OCI-LY7 (cell line): ENCODE results near the gene ABR. TPM values are rescaled to one million over a fixed set of nuclear protein-coding genes. Genes with fewer than 3 reads are reported as not detected.

Experiments used
- BruUV-seq: library from RNA; stranded (reverse); fragments of 400-500 nt; replicated peaks from 2 replicates; lab custom pipeline; 2021; lab: Mats Ljungman, UMichigan
- CTCF ChIA-PET: fragments of 300-600 bp; sonication (Branson Sonifier 250); formaldehyde crosslinking; loops from one replicate; lab custom pipeline; 2022; ENCODE audit warnings: antibody characterized with exemption; ENCODE audit not compliant: unreplicated experiment; lab: Charles Lee
- POLR2A ChIA-PET: fragments of 300-600 bp; sonication (Branson Sonifier 250); formaldehyde crosslinking; loops from one replicate; lab custom pipeline; 2022; ENCODE audit warnings: antibody characterized with exemption; lab: Charles Lee
- DNase-seq: peaks from one replicate; pipeline ENCODE4 v3.0.0-alpha.2; 2015; ENCODE audit warnings: low spot score
- H2AFZ ChIP-seq: fragments of 200-600 bp; sonication (generic), shearing (Covaris generic); 2 replicates; pipeline ENCODE4 v1.6.1; 2014; ENCODE audit warnings: mild to moderate bottlenecking, antibody characterized with exemption, low read length, moderate library complexity
- H3K27ac ChIP-seq: fragments of 200-600 bp; sonication (generic); 2 replicates; pipeline ENCODE4 v1.5.1; 2014; ENCODE audit warnings: mixed run types, low read depth, mild to moderate bottlenecking, moderate library complexity, low read length, inconsistent platforms; ENCODE audit not compliant: poor library complexity, severe bottlenecking
- H3K36me3 ChIP-seq: fragments of 200-600 bp; sonication (generic); 2 replicates; pipeline ENCODE4 v1.6.1; 2014; ENCODE audit warnings: mild to moderate bottlenecking, antibody characterized with exemption, low read length, moderate library complexity, mixed read lengths; ENCODE audit not compliant: insufficient read depth
- H3K4me1 ChIP-seq: fragments of 200-600 bp; sonication (generic); 2 replicates; pipeline ENCODE4 v1.5.1; 2014; ENCODE audit warnings: mild to moderate bottlenecking, low read length; ENCODE audit not compliant: insufficient read depth, poor library complexity, severe bottlenecking
- H3K4me2 ChIP-seq: fragments of 200-600 bp; sonication (generic); 2 replicates; pipeline ENCODE4 v1.6.1; 2014; ENCODE audit warnings: mild to moderate bottlenecking, low read length
- H3K4me3 ChIP-seq: fragments of 200-600 bp; sonication (generic); 2 replicates; pipeline ENCODE4 v1.5.1; 2014; ENCODE audit warnings: mild to moderate bottlenecking, low read depth, low read length; ENCODE audit not compliant: poor library complexity, severe bottlenecking
- H3K79me2 ChIP-seq: fragments of 200-600 bp; sonication (generic); 2 replicates; pipeline ENCODE4 v1.6.1; 2016; ENCODE audit warnings: low read depth, mild to moderate bottlenecking, low read length, moderate library complexity, mixed read lengths; ENCODE audit not compliant: insufficient read depth
- H3K9me2 ChIP-seq: fragments of 200-600 bp; sonication (generic); 2 replicates; pipeline ENCODE4 v1.6.1; 2016; ENCODE audit warnings: mild to moderate bottlenecking, low read length, mixed read lengths; ENCODE audit not compliant: insufficient read depth
- H3K9me3 ChIP-seq: fragments of 200-600 bp; sonication (generic); 2 replicates; pipeline ENCODE4 v1.6.1; 2014; ENCODE audit warnings: mild to moderate bottlenecking, mixed run types, low read length, mixed read lengths
- H4K20me1 ChIP-seq: fragments of 200-600 bp; sonication (generic); 2 replicates; pipeline ENCODE4 v1.6.1; 2014; ENCODE audit warnings: mild to moderate bottlenecking, antibody characterized with exemption, low read length, moderate library complexity, mixed read lengths; ENCODE audit not compliant: insufficient read depth
- CTCF ChIP-seq: fragments of 200-600 bp; sonication (generic); conservative IDR thresholded peaks from 2 replicates; pipeline ENCODE4 v1.5.1; 2014; ENCODE audit warnings: mild to moderate bottlenecking, antibody characterized with exemption, low read length, moderate library complexity, mixed read lengths
- EZH2phosphoT487 ChIP-seq: fragments of 200-600 bp; sonication (generic); IDR thresholded peaks from 2 replicates; pipeline ENCODE4 v1.6.1; 2018; ENCODE audit warnings: low read depth, borderline replicate concordance, mild to moderate bottlenecking, mixed run types, antibody characterized with exemption, low read length, moderate library complexity, mixed read lengths
- intact Hi-C: fragments of 100-400 bp; cut with micrococcal nuclease; formaldehyde crosslinking; loops from one replicate; pipeline ENCODE4 v1.10.0; 2022; ENCODE audit not compliant: unreplicated experiment
- total RNA-seq, 2 experiments: library from RNA; depleted of rRNA in 1 of 2; stranded (reverse); fragments of >200 nt in 1 of 2; shearing (Covaris generic) in 1 of 2; gene quantifications; 2 replicates each; pipeline ENCODE4 v1.2.3, GENCODE V29; 2014 to 2022

Gene ABR
- total RNA-seq, 2 experiments from 2014 or later, result 164 to 181 TPM

- Histone ChIP-seq H3K4me2 (no peak overlapping the region), H4K20me1 (peaks cover 9% of the 10 kb centered on the region), H3K4me3 (no peak overlapping the region), H3K9me3 (no peaks in the 10 kb centered on the region), H3K79me2 (peaks cover 10% of the 10 kb centered on the region), H2AFZ (no peak overlapping the region), H3K36me3 (peaks cover 32% of the 10 kb centered on the region), H3K4me1 (peaks cover 24% of the 10 kb centered on the region), H3K9me2 (no peaks in the 10 kb centered on the region), H3K27ac (no peak overlapping the region)
- no peak for TF ChIP-seq EZH2phosphoT487
- BruUV-seq, result no TSS peak
- DNase-seq, result no peak
- CTCF ChIA-PET, result no interaction called here
- POLR2A ChIA-PET, result no interaction called here
- intact Hi-C loops, result loop anchor here (5.0 kb wide), 2 partner anchors 46 to 136 kb away; no protein-coding TSS in a partner anchor
Observed at GRCh38 chr17:1120596-1121441, 59.0 kb downstream of the ABR start.

- Histone ChIP-seq H3K4me1 (peaks cover 29% of the 10 kb centered on the region), H3K9me3 (no peaks in the 10 kb centered on the region), H4K20me1 (peaks cover 9% of the 10 kb centered on the region), H3K4me2 (no peak overlapping the region), H3K36me3 (peaks cover 32% of the 10 kb centered on the region), H3K79me2 (peaks cover 10% of the 10 kb centered on the region), H3K9me2 (no peaks in the 10 kb centered on the region), H3K4me3 (no peak overlapping the region), H3K27ac (no peak overlapping the region), H2AFZ (no peak overlapping the region)
- intact Hi-C loops, result loop anchor here (5.0 kb wide), 2 partner anchors 47 to 137 kb away; no protein-coding TSS in a partner anchor
- DNase-seq, result no peak
- CTCF ChIA-PET, result no interaction called here
- TF ChIP-seq CTCF (no peak), EZH2phosphoT487 (no peak)
- no TSS peak for BruUV-seq
- POLR2A ChIA-PET, result no interaction called here
Observed at GRCh38 chr17:1119924-1120323, 59.9 kb downstream of the ABR start.

GRCh38 chr17:1116602-1117001 is 63.2 kb downstream of the ABR start:
- intact Hi-C loops, result no loop called here
- H3K4me1 ChIP-seq, result peaks cover 6% of the 10 kb centered on the region
- H3K9me3 ChIP-seq, result no peaks in the 10 kb centered on the region
- H3K36me3 ChIP-seq, result peaks cover 21% of the 10 kb centered on the region
- no peak overlapping the region for H3K4me2 ChIP-seq
- no peaks in the 10 kb centered on the region for H3K9me2 ChIP-seq
- H3K79me2 ChIP-seq, result no peaks in the 10 kb centered on the region
- no peak overlapping the region for H2AFZ ChIP-seq
- POLR2A ChIA-PET, result no interaction called here
- H4K20me1 ChIP-seq, result no peaks in the 10 kb centered on the region
- H3K27ac ChIP-seq, result no peak overlapping the region
- TF ChIP-seq CTCF (no peak), EZH2phosphoT487 (no peak)
- CTCF ChIA-PET, result no interaction called here
- H3K4me3 ChIP-seq, result no peak overlapping the region
- BruUV-seq, result no TSS peak
- DNase-seq, result no peak
